Astrocyte of the hippocampus (primary cell): ENCODE data around the gene RFX5.
"Not testable (repeated sequence)": the region's sequence is repeated elsewhere in the genome, so short reads cannot be mapped to it uniquely, and the experiment has no call there.

Experiments used
- DNase-seq: peaks from one replicate; pipeline ENCODE4 v3.0.0; 2011; ENCODE audit warnings: low read depth, low spot score

The RFX5 gene

GRCh38 chr1:151362308-151363155 lies 15.5 kb upstream of the RFX5 start:
- DNase-seq, result no peak

DNA sequence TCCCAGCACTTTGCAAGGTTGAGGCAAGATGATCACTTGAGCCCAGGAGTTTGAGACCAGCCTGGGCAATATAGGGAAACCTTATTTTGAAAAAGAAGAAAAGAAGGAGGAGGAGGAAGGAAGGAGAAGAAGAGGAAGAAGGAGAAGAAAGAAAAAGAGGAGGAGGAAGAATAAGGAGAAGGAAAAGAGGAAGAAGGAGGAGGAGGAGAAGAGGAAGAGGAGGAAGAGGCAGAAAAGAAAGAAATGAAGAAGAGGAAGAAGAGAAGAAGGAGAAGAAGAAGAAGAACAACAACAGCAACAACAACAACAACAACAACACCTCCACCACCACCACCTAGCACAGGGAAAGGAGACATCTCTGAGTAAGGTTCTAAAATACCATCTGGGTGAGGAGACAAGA lies 14.8 kb upstream of the RFX5 start:
- DNase-seq, result no peak

- no peak for DNase-seq
These were observed 9.6 kb upstream of the RFX5 start for GRCh38 chr1:151356696-151357095.

DNA sequence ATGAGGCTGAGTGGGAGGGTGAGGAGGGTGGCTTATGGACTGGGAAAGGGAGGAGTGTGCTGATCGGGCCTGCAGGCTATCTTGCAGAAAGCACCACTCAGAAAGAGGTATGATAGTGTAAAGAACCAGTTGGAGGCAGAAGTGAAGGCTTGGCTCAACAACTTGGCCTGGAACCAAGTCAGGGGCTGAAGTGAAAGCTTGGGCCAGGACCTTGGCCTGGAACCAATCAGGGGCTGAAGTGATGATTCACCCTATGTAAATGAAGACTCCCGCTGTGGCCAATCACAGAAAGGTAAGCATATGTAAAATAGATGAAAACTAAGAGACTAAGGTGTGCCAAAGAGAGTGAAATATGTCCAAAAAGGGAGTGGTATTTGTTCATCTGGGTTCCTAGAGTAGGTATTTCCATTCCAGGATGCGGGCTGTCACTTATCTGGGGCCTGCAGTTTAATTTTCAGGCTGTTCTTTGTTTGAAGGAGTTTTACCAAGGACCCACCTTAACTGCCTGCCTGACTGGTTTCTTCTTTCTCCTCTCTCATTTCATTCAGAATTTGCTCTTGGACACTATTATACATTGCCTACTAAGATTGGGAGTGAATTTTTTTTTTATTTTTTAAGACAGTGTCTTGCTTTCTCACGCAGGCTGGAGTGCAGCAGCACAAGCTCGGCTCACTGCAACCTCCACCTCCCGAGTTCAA lies 5.1 kb upstream of the RFX5 start:
- peak; percentile 44 for DNase-seq

DNA sequence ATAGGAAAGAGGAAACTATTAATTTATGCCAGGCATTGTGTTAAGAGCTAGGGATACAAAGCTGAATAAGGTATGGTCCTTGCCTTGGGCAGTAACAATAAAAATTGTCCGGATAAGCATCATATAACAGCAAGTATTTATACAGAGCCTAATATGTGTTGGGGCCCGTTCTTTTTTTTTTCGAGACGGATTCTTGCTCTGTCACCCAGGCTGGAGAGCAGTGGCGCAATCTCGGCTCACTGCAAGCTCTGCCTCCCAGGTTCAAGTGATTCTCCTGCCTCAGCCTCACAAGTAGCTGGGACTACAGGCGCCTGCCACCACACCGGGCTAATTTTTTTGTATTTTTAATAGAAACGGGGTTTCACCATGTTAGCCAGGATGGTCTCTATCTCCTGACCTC lies 3.3 kb upstream of the RFX5 start:
- DNase-seq, result not testable (repeated sequence)

GRCh38 chr1:151347523-151348246 lies 633 bp upstream of the RFX5 start:
- peak; percentile 54 for DNase-seq

GRCh38 chr1:151346082-151346768 lies 827 bp downstream of the RFX5 start:
- DNase-seq, result peak; percentile 23

- no peak for DNase-seq
These were observed 2.8 kb downstream of the RFX5 start for GRCh38 chr1:151344291-151344690.

DNA sequence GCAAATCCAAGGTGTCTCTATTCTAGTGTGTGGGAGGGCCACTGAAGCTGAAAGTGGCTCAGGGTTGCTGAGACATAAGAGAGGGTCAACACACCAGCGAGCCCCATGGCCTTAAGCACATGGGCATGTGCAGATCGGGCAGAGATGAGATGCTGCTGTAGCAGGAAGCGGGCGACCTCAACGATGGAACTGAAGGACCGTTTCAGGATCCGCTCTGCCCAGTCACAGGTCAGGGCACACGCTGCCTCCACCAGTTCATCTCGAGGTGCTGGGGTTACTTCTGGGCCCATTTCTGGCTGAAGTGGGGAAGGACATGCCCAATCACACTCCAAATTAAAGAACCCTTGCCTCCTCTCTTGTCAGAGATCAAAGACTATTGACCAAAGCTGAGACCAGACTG lies 3.5 kb downstream of the RFX5 start:
- no peak for DNase-seq

DNA sequence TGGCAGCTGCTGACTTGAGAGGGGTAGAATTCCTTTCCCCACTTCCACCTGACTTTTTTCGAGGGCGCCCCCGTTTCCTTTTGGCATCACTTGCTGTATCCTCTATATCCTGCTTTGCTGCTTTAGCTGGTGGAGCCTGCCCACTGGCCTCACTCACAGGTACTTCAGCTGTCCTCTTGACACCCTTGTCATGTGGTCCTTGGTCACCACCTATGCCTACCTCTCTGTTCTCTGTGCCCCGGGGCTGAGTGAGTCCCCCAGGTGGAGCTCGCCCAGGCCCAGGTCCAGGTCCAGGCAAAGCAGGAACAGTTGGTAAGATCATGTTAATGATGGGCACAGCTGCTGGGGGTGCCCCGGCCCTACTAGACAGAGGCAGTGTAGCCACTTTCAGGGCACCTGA lies 4.5 kb downstream of the RFX5 start:
- DNase-seq, result no peak

- DNase-seq, result no peak
These were observed 5.0 kb downstream of the RFX5 start for GRCh38 chr1:151342021-151342420.

DNA sequence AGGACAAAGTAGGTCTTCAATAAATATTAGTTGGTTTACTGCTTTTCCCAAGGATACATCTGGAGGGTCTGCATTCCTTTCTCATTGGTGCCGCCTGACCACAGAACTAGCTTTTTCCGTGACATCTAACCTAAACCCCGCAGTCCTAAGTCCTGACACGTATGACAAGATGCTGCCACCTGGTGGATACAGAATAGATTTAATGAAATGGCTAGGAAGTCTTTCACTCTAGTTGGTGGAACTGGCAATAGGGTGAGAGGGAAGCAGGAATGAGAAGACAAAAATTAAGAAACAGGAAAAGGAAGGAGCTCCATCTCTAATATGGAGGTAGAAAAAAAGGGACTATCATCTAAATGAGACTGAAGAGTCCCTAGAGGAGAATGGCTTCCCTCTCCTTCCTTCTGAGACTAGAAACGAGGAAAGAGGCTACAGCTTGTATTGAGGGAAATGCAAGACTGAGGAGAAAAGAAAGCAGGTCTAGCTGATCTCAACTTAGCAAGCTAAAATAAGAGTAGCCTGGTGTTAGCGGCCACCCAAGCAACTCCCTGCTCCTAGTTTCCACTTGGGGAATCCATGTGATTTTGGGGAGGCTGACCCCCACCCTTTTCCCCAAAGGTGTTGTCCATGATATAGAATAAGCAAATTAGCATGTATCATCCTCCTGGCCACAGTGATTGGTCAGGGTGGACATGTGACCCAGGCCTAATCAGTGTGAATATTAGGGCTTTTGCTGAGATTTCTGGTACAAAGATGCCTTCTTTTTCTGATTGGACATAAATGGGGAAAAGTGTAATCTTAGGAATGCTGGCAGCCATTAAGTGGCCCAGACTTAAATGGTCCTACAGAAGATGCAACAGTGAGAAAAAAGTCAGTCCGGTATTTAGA lies 5.9 kb downstream of the RFX5 start:
- DNase-seq, result peak; percentile 90

GRCh38 chr1:151336556-151336955 lies 10.5 kb downstream of the RFX5 start:
- no peak for DNase-seq

GRCh38 chr1:151334822-151335221 lies 12.2 kb downstream of the RFX5 start:
- DNase-seq, result no peak

DNA sequence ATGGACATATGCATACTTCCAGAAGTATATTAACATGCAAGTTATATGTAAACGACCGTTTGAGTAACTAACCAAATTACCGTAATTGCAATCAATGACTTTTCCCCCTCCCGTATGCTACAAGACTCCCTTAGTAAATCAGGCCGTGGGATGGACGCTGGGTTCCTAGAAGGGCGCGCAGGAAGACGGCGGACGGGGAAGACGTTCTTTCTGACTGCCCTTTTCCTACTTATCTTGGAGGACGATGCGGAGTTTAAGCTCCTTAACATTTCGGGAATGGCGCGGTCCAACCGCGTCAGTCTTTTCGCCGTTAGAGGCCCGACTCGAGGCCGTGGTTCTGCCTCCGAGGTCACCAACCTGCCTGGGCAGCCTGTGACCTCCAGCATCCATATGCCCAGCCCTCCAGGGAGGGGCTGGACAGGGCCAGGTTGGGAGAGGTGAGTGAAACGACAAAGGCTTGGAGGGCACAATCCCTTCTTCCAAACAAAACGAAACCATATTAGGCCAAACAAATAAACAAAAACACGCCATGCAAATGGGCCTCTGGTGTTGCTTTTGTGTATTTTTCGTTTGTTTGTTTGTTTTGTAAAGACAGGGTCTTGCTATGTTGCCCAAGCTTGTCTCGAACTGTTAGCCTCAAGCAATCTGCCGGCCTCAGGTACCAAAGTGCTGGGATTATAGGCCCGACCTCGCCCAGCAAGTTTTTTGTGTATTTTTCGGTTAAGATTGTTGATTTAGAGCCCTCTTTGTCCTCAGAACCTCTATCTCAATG lies 19.0 kb downstream of the RFX5 start:
- DNase-seq, result no peak

DNA sequence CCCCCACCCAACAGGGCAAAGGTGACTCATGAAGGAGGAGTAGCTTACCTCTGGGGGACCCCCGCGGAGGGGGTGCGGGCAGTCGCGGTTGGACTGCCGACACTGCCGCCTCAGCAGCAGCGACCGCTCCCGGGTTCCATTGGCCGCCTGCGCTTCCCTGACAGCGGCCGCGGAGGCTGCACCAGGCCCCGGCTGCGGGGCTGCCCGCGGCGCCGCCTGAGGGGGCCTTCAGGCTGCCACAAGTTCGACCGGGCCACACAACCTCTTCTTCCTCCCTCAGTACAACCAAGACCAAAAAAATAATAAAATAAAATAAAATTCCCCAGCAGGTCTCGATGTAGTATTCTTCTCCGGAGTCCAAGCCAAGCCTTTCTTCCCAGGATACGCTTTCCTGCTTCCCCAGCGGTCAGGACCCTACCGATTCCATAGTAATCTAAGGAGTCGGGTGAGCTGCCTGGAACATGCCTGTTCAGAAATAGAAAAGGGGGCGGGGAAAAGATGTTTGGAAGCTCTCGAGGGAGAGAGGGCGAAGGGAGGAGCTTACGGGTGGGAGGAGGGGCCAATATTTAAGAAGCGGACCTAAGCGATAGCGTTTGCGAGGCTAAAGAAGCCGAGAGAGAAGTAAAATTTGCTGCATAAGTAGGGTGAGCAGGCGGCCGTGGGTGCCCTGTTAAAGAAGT lies 19.7 kb downstream of the RFX5 start, which contains the start of gene PI4KB:
TSS of gene PI4KB (minus strand) at position 194 of the 680 bp plus-strand sequence. CDS start 10,935 bp downstream, outside the sequence.
- peak; percentile 98 for DNase-seq

DNA sequence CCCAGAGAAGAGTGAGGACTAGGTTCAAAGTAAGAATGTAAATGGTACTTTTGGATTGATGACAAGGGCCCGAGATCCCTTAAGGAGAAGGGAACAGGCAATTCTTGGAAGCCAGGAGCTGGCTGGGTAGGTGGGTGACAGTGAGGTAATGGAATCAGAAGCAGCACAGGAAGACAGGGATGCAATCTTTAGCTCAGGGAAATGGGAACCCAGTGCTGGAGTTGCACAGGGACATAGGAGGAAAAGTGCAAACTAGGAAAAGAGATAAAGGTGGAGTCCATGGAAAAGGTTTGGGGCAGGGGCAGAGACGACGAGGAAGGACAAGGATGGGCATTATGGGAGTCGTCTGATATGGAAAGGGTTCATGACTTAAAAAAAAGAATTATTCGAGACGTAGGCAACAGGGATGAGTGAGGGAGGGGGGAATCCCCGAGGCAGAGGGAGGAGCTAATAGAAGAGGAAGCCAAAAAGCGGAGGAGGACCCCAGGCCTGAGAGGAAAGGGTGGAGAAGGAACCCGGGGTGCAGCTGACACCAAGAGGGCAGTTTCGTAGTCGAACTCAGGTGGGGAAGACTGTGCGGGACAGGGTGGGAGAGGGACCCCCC lies 20.3 kb downstream of the RFX5 start:
- DNase-seq, result peak; percentile 64

DNA sequence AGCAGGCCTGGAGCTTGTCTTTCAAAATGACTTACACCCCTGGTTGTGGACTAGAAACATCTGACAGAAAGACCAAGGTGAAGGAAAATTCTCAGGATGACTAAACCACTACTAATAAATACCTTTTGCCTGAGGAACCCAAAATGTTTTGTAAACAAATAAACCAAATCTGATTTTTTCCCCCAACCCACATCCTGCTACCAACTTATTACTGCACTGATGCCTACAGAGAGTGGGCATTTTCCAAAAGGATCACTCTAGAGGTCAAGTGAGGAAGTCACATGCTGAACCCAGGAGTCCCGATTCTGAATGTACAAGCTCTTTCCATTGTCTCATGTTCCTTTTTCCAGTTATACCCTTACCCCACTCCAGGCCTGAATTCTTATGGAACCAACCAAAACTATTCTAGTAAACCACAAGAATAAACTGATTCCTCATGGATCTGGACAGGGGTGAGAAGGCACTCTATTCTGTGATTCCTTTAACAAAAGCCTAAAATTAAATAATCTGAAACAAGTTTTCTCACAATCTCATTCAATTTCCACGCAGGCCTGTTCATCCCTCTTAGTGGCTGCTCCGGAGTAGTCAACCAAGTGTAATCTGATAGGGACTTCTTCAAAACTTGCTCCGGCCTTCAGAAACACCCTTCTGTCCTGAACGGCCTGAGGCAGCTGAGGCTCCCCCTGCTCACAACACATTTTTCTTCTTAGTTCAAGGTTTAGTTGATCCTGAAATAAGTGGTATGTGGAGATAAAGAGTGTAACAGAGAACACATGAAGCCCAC lies 21.2 kb downstream of the RFX5 start:
- peak; percentile 35 for DNase-seq
